ENCODE results near the gene BCL2L2.

GRCh38 chr14:23301969-23302289, 4.7 kb upstream of the BCL2L2 start:
- no peak; the same call in 1 of the 2 replicates for TF ChIP-seq CTCF (conservative IDR thresholded peaks at IDR 0.05)
- TF ChIP-seq ZFX (IDR thresholded peaks at IDR 0.05), result peak; percentile 89

Measured in C4-2B (cell line).